ENCODE measurements around the gene SMAGP. TPM values are rescaled to one million over a fixed set of nuclear protein-coding genes. Genes with fewer than 3 reads are reported as not detected.
A peak's percentile ranks its signal among the peaks of the same experiment; 100 is the strongest.
"Not testable (repeated sequence)": the region's sequence is repeated elsewhere in the genome, so short reads cannot be mapped to it uniquely, and the experiment has no call there.

SMAGP gene
- total RNA-seq, 1 donor from 2014 or later = 27.4 TPM

DNA sequence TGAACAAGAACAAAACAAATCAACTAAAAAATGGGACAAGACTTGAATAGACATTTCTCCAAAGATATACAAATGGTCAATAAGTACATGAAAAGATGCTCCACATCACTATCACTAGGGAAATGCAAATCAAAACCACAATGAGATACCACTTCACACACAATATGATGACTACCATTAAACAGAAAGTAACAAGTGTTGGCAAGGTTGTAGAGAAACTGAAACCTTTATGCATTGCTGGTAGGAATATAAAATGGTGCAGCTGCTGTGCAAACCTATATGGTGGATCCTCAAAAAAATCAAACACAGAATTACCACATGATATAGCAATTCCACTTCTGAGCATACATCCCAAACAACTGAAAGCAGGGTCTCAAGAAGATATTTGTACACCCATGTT is 5.2 kb downstream of the SMAGP start:
- intact Hi-C loops (cut with DNase I) = no loop called here
- Histone ChIP-seq H3K9me3 (no peaks in the 10 kb centered on the region), H3K36me3 (no peaks in the 10 kb centered on the region), H3K4me3 (no peak overlapping the region), H3K27me3 (no peaks in the 10 kb centered on the region), H3K4me1 (peaks cover 0 to 1% of the 10 kb centered on the region in 2 donors), H3K27ac (no peak overlapping the region)
- TF ChIP-seq, protein P1, sequence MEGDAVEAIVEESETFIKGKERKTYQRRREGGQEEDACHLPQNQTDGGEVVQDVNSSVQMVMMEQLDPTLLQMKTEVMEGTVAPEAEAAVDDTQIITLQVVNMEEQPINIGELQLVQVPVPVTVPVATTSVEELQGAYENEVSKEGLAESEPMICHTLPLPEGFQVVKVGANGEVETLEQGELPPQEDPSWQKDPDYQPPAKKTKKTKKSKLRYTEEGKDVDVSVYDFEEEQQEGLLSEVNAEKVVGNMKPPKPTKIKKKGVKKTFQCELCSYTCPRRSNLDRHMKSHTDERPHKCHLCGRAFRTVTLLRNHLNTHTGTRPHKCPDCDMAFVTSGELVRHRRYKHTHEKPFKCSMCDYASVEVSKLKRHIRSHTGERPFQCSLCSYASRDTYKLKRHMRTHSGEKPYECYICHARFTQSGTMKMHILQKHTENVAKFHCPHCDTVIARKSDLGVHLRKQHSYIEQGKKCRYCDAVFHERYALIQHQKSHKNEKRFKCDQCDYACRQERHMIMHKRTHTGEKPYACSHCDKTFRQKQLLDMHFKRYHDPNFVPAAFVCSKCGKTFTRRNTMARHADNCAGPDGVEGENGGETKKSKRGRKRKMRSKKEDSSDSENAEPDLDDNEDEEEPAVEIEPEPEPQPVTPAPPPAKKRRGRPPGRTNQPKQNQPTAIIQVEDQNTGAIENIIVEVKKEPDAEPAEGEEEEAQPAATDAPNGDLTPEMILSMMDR (IDR thresholded peaks at IDR 0.05) = no peak
- DNase-seq (ENCODE audit: low spot score in 2 of 2) = no peak

DNA sequence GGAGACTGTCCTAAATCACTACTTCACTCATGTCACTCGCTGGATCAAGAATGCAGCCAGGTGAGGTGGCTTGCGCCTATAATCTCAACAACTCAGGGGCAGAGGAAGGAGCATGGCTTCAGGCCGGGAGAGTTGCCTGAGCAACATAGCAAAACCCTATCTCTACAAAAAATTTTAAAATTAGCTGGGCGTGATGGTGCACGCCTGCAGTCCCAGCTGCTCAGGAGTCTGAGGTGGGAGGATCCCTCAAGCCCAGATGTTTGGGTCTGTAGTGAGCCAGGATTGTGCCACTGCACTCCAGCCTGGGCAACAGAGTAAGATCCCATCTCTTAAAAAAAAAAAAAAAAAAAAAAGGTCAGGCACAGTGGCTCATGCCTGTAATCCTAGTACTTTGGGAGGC is 5.9 kb downstream of the SMAGP start:
- H3K27ac ChIP-seq = no peak overlapping the region
- TF ChIP-seq, protein P1 (IDR thresholded peaks at IDR 0.05) = no peak
- H3K9me3 ChIP-seq = no peaks in the 10 kb centered on the region
- no peaks in the 10 kb centered on the region for H3K4me1 ChIP-seq
- no peak overlapping the region for H3K4me3 ChIP-seq
- DNase-seq (ENCODE audit: low spot score in 2 of 2) = no peak
- H3K27me3 ChIP-seq = no peaks in the 10 kb centered on the region
- H3K36me3 ChIP-seq = no peaks in the 10 kb centered on the region
- intact Hi-C loops (cut with DNase I) = no loop called here

- no peak overlapping the region for H3K27ac ChIP-seq
- no peaks in the 10 kb centered on the region for H3K36me3 ChIP-seq
- H3K4me1 ChIP-seq = no peaks in the 10 kb centered on the region
- H3K9me3 ChIP-seq = no peaks in the 10 kb centered on the region
- H3K4me3 ChIP-seq = no peak overlapping the region
- TF ChIP-seq, protein P1 (IDR thresholded peaks at IDR 0.05) = no peak
- intact Hi-C loops (cut with DNase I) = no loop called here
- no peak for DNase-seq (ENCODE audit: low spot score in 2 of 2)
- no peaks in the 10 kb centered on the region for H3K27me3 ChIP-seq
Measured at GRCh38 chr12:51263341-51263740, 6.9 kb downstream of the SMAGP start.

- intact Hi-C loops (cut with DNase I) = no loop called here
- Histone ChIP-seq H3K9me3 (no peaks in the 10 kb centered on the region), H3K27ac (no peak overlapping the region), H3K4me1 (no peaks in the 10 kb centered on the region), H3K27me3 (no peaks in the 10 kb centered on the region), H3K4me3 (no peak overlapping the region), H3K36me3 (no peaks in the 10 kb centered on the region)
- DNase-seq (ENCODE audit: low spot score in 2 of 2) = no peak
- TF ChIP-seq, protein P1 (IDR thresholded peaks at IDR 0.05) = peak in 1 of 3 experiments; percentile 8
Measured at GRCh38 chr12:51262758-51263177, 7.4 kb downstream of the SMAGP start.

DNA sequence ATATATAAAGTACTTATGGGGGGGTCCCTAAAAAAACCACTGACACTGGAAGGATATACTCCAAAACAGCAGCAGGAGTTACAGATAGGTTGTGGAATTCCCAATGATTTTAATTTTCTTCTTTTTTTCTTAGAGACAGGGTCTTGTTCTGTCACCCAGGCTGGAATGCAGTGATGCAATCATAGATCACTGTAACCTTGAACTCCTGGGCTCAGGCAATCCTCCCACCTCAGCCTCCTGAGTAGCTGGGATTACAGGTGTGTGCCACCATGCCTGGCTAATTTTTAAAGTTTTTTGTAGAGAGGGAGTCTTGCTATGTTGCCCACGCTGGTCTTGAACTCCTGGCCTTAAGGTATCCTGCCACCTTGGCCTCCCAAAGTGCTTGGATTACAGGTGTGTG is 10.6 kb downstream of the SMAGP start:
- H3K4me1 ChIP-seq; H3K27ac ChIP-seq; H3K36me3 ChIP-seq; H3K9me3 ChIP-seq; intact Hi-C loops (cut with DNase I); H3K27me3 ChIP-seq; DNase-seq (ENCODE audit: low spot score in 2 of 2); H3K4me3 ChIP-seq: not testable (repeated sequence)

- no peaks in the 10 kb centered on the region for H3K4me1 ChIP-seq
- H3K9me3 ChIP-seq = no peaks in the 10 kb centered on the region
- intact Hi-C loops (cut with DNase I) = no loop called here
- H3K4me3 ChIP-seq = no peak overlapping the region
- no peaks in the 10 kb centered on the region for H3K27me3 ChIP-seq
- TF ChIP-seq, protein P1 (IDR thresholded peaks at IDR 0.05) = no peak
- no peak overlapping the region for H3K27ac ChIP-seq
- no peak for DNase-seq (ENCODE audit: low spot score in 2 of 2)
- no peaks in the 10 kb centered on the region for H3K36me3 ChIP-seq
Measured at GRCh38 chr12:51254536-51254935, 15.7 kb downstream of the SMAGP start.

Measured in ascending aorta (tissue), 2 donors.